GM13976 (cell line): ENCODE measurements around the gene TGFBR3.
"Not testable (repeated sequence)": the region's sequence is repeated elsewhere in the genome, so short reads cannot be mapped to it uniquely, and the experiment has no call there.

ENCODE experiments used
- DNase-seq: peaks from one replicate; pipeline ENCODE4 v3.0.0; 2012; ENCODE audit warnings: low spot score
- CTCF ChIP-seq: IDR thresholded peaks from 2 replicates; pipeline ENCODE4 v1.5.1; 2012; ENCODE audit warnings: borderline replicate concordance, mild to moderate bottlenecking; ENCODE audit not compliant: insufficient read depth; ENCODE audit errors: extremely low read depth, missing control alignments, control extremely low read depth
- in situ Hi-C: fragments of 300-500 bp; cut with MboI; formaldehyde crosslinking; loops from one replicate; pipeline ENCODE4 v1.12.0; 2022; ENCODE audit warnings: low sequenced_read_pairs, mixed read lengths, inconsistent platforms; ENCODE audit not compliant: unreplicated experiment

TGFBR3 gene

DNA sequence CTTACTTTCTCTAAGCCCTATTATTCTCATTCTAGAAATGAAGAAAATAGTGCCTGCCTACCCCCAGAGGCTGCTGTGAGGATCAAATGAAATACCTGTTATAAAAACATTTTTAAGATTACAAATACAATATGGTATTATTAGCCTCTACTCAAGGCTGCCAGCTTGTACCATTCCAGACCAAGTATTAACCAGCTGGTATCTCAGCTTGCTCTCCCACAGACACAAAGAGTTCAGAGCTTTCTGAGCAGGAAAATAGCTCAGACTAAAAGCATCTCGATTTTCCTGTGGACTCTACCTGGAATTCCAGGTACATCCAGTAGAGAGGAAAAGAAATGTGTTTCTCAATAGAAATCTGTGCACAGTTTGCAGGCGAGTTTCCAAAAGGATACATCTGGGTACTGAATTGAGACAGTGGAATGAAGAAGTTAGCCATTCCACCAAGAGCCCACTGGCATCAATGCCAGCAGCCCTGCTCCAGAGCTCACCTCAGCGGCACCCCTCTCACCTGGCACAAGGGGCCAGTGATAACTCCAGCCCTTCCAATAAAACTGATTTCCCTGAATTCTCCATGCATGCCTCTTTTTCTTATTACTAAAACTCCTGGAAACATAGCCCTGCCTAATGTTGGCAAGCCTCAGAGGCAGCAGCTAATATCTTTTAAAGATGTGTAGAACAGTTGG lies 31.0 kb downstream of the TGFBR3 start:
- no peak for DNase-seq
- in situ Hi-C loops = no loop called here
- TF ChIP-seq CTCF = no peak

DNA sequence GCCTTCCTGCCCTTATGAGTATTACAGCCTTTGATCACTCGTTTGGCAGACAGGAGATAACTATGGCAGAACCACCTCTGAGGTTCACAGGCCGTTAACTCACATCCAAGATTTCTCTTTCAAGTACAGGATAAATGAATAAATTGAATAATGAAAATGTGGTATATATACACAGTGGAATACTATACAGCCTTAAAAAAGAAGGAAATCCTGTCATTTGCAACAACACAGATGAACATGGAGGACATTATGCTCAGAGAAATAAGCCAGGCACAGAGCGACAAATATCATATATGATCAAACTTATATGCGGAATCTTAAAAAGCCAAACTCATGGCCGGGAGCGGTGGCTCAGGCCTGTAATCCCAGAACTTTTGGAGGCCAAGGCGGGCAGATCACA lies 32.6 kb downstream of the TGFBR3 start:
- in situ Hi-C loops = no loop called here
- TF ChIP-seq CTCF = no peak
- no peak for DNase-seq

- in situ Hi-C loops, DNase-seq: not testable (repeated sequence)
These were observed 33.9 kb downstream of the TGFBR3 start for GRCh38 chr1:91852011-91852410.

DNA sequence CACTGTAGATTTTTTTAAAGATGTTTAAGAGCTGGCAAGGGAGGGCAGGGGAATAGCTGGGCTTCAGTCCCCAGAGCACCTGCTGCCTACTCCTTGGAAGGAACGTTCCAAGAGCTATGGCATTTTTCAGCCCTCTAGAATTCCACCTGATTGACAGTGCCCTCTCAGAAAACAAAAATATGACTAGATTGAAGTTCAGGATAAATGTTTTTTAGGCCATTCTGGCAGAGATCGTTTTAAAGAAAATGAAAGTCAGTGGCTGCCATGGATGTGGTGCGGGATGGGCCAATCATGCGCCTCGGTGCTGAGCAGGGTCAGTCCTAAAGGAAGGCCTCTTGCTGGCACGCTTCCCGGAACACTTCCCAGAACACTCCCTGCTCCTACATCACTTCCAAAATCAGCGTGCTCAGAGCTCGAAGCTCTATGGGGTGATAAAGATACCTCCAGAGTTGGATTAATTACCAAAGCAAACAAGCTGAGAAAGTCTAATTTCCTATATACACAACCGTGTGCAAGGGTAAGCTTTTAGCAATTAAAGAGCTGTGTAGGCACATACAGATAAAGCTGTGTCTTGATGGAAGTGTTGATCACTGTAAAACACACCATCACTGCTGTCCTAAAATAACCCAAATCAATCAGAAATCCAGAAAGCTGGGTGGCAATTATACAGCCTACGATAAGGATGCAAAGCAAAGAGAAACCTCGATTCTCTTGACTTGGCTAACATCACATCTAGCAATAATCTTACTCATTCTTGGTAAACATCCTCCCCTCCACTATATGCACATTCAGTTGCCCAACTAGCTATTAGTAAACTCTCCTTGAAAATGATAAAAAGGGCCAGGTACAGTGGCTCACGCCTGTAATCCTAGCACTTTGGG lies 34.6 kb downstream of the TGFBR3 start:
- TF ChIP-seq CTCF = no peak
- in situ Hi-C loops = no loop called here
- DNase-seq = no peak

DNA sequence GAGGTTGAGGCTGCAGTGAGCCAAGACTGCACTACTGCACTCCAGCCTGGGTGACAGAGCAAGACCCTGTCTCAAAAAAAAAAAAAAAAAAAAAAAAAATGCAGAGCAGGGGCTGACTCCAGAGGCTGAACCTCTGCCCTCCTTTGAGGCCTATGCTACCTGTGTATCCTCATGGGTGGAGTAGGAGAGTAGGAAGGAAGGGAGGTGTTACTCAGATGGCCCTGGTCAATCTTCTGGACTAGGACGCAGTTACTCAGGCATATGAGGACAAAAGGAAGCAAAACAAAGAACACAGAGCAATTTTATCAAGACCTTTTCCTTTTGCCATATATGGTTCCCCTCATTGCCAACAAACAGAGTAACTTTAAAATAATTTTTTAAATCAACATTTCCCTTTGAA lies 35.2 kb downstream of the TGFBR3 start:
- in situ Hi-C loops = no loop called here
- no peak for DNase-seq
- TF ChIP-seq CTCF = no peak

- in situ Hi-C loops = no loop called here
- no peak for TF ChIP-seq CTCF
- DNase-seq = no peak
These were observed 38.1 kb downstream of the TGFBR3 start for GRCh38 chr1:91847851-91848250.

- no peak for TF ChIP-seq CTCF
- in situ Hi-C loops = no loop called here
- no peak for DNase-seq
These were observed 39.3 kb downstream of the TGFBR3 start for GRCh38 chr1:91846639-91847013.
